Erythroblast (primary cell): ENCODE measurements around the gene FNTB.

Experiments used
- GATA1 ChIP-seq: IDR thresholded peaks from 2 replicates; pipeline ENCODE4 v1.6.1; 2011; ENCODE audit warnings: low read depth, mild to moderate bottlenecking, control low read depth, low read length, moderate library complexity
- POLR2A ChIP-seq: IDR thresholded peaks from 2 replicates; pipeline ENCODE4 v1.6.1; 2011; ENCODE audit warnings: mild to moderate bottlenecking, low read length

- TF ChIP-seq POLR2A (no peak), GATA1 (no peak)
These were observed 118.1 kb downstream of the FNTB start for GRCh38 chr14:65104791-65105190.
